Esophagus muscularis mucosa (tissue), 4 donors: ENCODE measurements around the gene SH3PXD2A.

ENCODE experiments used
- EP300 ChIP-seq: sonication (generic); formaldehyde crosslinking; IDR thresholded peaks from one replicate; pipeline ENCODE4 v1.6.1; 2017; ENCODE audit warnings: antibody characterized with exemption
- POLR2A ChIP-seq: fragments of 450-650 bp; IDR thresholded peaks from one replicate; pipeline ENCODE4 v1.6.1; 2017; ENCODE audit warnings: antibody characterized with exemption, moderate library complexity, mild to moderate bottlenecking, low read depth
- TF ChIP-seq, protein P1 (sequence below), 3 experiments: fragments of 200-600 bp in 2 of 3; fragments of 450-650 bp in 1 of 3; sonication (generic) in 2 of 3; IDR thresholded peaks; one replicate each; pipeline ENCODE4 v1.5.1; 2017 to 2019; ENCODE audit warnings: antibody characterized with exemption in 3 of 3, mild to moderate bottlenecking in 2 of 3, moderate library complexity in 1 of 3

DNA sequence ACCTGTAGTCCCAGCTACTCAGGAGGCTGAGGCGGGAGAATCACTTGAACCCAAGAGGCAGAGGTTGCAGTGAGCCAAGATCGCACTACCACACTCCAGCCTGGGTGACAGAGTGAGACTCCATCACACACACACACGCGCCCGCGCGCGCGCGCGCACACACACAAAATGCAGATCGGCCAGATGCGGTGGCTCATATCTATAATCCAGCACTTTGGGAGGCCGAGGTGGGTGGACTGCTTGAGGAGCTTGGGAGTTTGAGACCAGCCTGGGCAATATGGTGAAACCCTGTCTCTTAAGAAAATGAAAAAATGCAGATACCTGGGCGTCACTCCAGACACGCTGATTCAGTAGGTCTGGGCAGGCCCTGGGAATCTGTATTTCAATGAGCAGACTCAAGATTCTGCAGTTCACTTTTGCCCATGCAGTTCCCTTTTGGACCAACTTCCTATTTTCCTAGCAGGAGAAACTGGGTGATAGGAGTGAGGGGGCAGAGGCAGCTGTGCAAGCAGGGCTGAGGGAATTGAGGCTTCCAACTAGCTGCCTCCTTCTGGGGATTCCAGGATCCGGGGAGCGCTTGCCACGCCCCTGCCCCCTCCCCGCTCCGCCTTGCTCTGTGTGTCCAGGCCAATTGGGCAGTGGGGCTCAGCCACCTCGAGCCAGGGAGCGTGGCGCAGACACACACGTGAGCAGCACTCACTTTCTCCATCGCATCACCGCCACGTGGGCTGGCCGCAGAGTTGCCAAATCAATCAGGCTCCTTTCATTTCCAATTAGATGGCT lies 173.6 kb downstream of the SH3PXD2A start:
- TF ChIP-seq, protein P1, sequence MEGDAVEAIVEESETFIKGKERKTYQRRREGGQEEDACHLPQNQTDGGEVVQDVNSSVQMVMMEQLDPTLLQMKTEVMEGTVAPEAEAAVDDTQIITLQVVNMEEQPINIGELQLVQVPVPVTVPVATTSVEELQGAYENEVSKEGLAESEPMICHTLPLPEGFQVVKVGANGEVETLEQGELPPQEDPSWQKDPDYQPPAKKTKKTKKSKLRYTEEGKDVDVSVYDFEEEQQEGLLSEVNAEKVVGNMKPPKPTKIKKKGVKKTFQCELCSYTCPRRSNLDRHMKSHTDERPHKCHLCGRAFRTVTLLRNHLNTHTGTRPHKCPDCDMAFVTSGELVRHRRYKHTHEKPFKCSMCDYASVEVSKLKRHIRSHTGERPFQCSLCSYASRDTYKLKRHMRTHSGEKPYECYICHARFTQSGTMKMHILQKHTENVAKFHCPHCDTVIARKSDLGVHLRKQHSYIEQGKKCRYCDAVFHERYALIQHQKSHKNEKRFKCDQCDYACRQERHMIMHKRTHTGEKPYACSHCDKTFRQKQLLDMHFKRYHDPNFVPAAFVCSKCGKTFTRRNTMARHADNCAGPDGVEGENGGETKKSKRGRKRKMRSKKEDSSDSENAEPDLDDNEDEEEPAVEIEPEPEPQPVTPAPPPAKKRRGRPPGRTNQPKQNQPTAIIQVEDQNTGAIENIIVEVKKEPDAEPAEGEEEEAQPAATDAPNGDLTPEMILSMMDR (IDR thresholded peaks at IDR 0.05): no peak
- TF ChIP-seq EP300: no peak
- no peak for TF ChIP-seq POLR2A
